Natural killer cell (primary cell): Measurements from ENCODE around the gene TMEM151A. TPM values are rescaled to one million over a fixed set of nuclear protein-coding genes. Genes with fewer than 3 reads are reported as not detected.
A peak's percentile ranks its signal among the peaks of the same experiment; 100 is the strongest.
"Not testable (repeated sequence)": the region's sequence is repeated elsewhere in the genome, so short reads cannot be mapped to it uniquely, and the experiment has no call there.

Experiments
- ATAC-seq, 3 donors: fragments of 150-1000 bp in 2 of 3; fragments of 200-7000 bp in 1 of 3; cut with Tn5 transposase; 1 replicate in 1 of 3; 2 replicates in 2 of 3; pipeline ENCODE4 v1.10.0; 2021; ENCODE audit warnings: mild to moderate bottlenecking in 2 of 3, moderate library complexity in 2 of 3
- DNase-seq, 2 donors: peaks; one replicate each; pipeline versions ENCODE4 v3.0.0 to v3.0.0-alpha.2; 2013 to 2021; ENCODE audit warnings: mixed read lengths in 1 of 2
- H3K27ac ChIP-seq: one replicate; pipeline ENCODE4 v1.5.1; 2013; ENCODE audit warnings: mild to moderate bottlenecking, low read length
- H3K27me3 ChIP-seq: one replicate; pipeline ENCODE4 v1.6.1; 2013; ENCODE audit warnings: low read length; ENCODE audit not compliant: control insufficient read depth, insufficient read depth
- H3K36me3 ChIP-seq: one replicate; pipeline ENCODE4 v1.6.1; 2013; ENCODE audit warnings: low read length; ENCODE audit not compliant: control insufficient read depth, insufficient read depth
- H3K4me1 ChIP-seq: one replicate; pipeline ENCODE4 v1.6.1; 2013; ENCODE audit warnings: low read length; ENCODE audit not compliant: control insufficient read depth, insufficient read depth
- H3K4me3 ChIP-seq: one replicate; pipeline ENCODE4 v1.5.1; 2013; ENCODE audit warnings: low read length
- H3K9me3 ChIP-seq: one replicate; pipeline ENCODE4 v1.6.1; 2013; ENCODE audit warnings: low read length; ENCODE audit not compliant: control insufficient read depth, insufficient read depth
- H3K27ac Mint-ChIP-seq, 2 donors: one replicate each; pipeline ENCODE4 v1.8.0; 2022; ENCODE audit warnings: mild to moderate bottlenecking in 2 of 2, mixed read lengths in 2 of 2, moderate library complexity in 1 of 2
- H3K27me3 Mint-ChIP-seq, 2 donors: one replicate each; pipeline ENCODE4 v1.8.0; 2022; ENCODE audit warnings: low read depth in 2 of 2, mixed read lengths in 2 of 2
- H3K36me3 Mint-ChIP-seq: one replicate; pipeline ENCODE4 v1.8.0; 2022; ENCODE audit warnings: mixed read lengths
- H3K4me1 Mint-ChIP-seq, 2 donors: one replicate each; pipeline ENCODE4 v1.8.0; 2022; ENCODE audit warnings: mixed read lengths in 2 of 2
- H3K4me3 Mint-ChIP-seq: one replicate; pipeline ENCODE4 v1.8.0; 2022; ENCODE audit warnings: mild to moderate bottlenecking, moderate library complexity, mixed read lengths
- H3K9me3 Mint-ChIP-seq, 2 donors: one replicate each; pipeline ENCODE4 v1.8.0; 2022; ENCODE audit warnings: mixed read lengths in 2 of 2
- WGBS: methylation state at CpG from one replicate; pipeline ENCODE4 v1.1.7; 2013; ENCODE audit warnings: missing lambda C conversion rate; ENCODE audit not compliant: insufficient coverage; 5-methylcytosine and 5-hydroxymethylcytosine counted together
- intact Hi-C: fragments of 100-400 bp; cut with micrococcal nuclease; formaldehyde crosslinking; loops from one replicate; pipeline ENCODE4 v1.14.2; 2022
- total RNA-seq, 4 donors: library from RNA; stranded (reverse); fragments of 120-200 nt in 1 of 4; gene quantifications; one replicate each; pipeline versions ENCODE4 v1.2.3 to v1.2.4, GENCODE V29; 2013 to 2022
- TF ChIP-seq, protein P1 (sequence below): fragments of 200-600 bp; IDR thresholded peaks from one replicate; pipeline ENCODE4 v1.8.0; 2022; ENCODE audit warnings: antibody characterized with exemption

Gene TMEM151A
- total RNA-seq, 3 donors from 2014 or later (not counting 1 experiment from before 2014, with no cell fraction given) = not detected

DNA sequence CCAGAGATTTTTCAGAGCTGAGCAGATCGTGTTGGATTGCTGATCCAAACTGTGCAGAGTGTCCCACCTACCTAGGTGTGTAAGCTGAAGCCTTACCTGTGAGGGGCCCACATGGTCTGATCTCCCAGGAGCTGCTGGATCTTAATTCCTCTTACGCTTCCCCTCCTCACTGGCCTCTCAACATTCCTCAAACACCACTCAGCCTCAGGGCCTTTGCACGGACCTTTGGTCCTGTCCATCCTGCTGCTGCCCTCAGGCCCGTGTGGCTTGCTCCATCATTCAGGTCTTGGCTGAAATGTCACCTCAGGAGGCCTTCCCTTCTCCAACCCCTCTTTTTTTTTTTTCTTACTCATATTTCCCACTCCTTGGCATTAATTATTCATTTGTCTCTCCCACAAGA, 44.4 kb upstream of the TMEM151A start:
- Mint-ChIP-seq H3K4me3 (no peak overlapping the region), H3K27me3 (no peaks in the 10 kb centered on the region), H3K27ac (peak overlapping the region in 1 of 2 donors; percentile 32), H3K36me3 (no peaks in the 10 kb centered on the region), H3K4me1 (peaks cover 0 to 8% of the 10 kb centered on the region in 2 donors), H3K9me3 (no peaks in the 10 kb centered on the region)
- intact Hi-C loops = no loop called here
- TF ChIP-seq, protein P1, sequence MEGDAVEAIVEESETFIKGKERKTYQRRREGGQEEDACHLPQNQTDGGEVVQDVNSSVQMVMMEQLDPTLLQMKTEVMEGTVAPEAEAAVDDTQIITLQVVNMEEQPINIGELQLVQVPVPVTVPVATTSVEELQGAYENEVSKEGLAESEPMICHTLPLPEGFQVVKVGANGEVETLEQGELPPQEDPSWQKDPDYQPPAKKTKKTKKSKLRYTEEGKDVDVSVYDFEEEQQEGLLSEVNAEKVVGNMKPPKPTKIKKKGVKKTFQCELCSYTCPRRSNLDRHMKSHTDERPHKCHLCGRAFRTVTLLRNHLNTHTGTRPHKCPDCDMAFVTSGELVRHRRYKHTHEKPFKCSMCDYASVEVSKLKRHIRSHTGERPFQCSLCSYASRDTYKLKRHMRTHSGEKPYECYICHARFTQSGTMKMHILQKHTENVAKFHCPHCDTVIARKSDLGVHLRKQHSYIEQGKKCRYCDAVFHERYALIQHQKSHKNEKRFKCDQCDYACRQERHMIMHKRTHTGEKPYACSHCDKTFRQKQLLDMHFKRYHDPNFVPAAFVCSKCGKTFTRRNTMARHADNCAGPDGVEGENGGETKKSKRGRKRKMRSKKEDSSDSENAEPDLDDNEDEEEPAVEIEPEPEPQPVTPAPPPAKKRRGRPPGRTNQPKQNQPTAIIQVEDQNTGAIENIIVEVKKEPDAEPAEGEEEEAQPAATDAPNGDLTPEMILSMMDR = no peak
- 94% methylated on average over 4 of the region's 4 CpGs for WGBS
- no peak overlapping the region for H3K27ac ChIP-seq
- no peaks in the 10 kb centered on the region for H3K4me1 ChIP-seq
- H3K27me3 ChIP-seq = no peaks in the 10 kb centered on the region
- no peak overlapping the region for H3K4me3 ChIP-seq
- no peaks in the 10 kb centered on the region for H3K9me3 ChIP-seq
- ATAC-seq = no peak
- no peak for DNase-seq
- H3K36me3 ChIP-seq = peaks cover 25% of the 10 kb centered on the region

DNA sequence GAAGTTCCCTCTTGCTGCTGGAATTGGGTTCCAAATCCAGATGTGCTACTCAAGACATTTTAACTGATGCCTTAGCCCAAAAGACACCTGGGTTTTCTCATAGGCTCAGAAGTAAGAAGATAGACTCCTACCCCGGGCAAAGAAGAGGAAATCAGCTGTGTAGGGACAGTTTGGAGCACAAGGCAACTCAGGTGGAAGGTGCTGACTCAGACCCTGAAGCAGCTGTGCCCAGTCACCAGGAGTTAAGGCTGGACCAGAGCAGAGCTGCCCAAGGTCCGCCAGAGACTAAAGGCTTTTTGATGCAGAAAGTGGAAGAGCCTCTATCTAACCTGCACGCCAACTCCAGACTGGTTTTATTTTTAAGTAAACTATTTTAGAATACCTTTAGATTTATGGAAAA, 43.9 kb upstream of the TMEM151A start:
- Histone ChIP-seq H3K27ac (no peak overlapping the region), H3K9me3 (no peaks in the 10 kb centered on the region), H3K4me3 (no peak overlapping the region), H3K4me1 (no peaks in the 10 kb centered on the region), H3K27me3 (no peaks in the 10 kb centered on the region), H3K36me3 (peaks cover 20% of the 10 kb centered on the region)
- H3K4me3 Mint-ChIP-seq = no peak overlapping the region
- DNase-seq = no peak
- H3K27me3 Mint-ChIP-seq = no peaks in the 10 kb centered on the region
- intact Hi-C loops = loop anchor here (2.0 kb wide), 1 partner anchor 15 kb away; no protein-coding TSS in a partner anchor
- no peaks in the 10 kb centered on the region for H3K36me3 Mint-ChIP-seq
- TF ChIP-seq, protein P1 = no peak
- whole genome bisulfite sequencing = 86% methylated on average over 2 of the region's 3 CpGs
- H3K9me3 Mint-ChIP-seq = no peaks in the 10 kb centered on the region
- H3K27ac Mint-ChIP-seq = peak overlapping the region in 1 of 2 donors; percentile 32
- no peak for ATAC-seq
- peaks cover 0 to 8% of the 10 kb centered on the region in 2 donors for H3K4me1 Mint-ChIP-seq

DNA sequence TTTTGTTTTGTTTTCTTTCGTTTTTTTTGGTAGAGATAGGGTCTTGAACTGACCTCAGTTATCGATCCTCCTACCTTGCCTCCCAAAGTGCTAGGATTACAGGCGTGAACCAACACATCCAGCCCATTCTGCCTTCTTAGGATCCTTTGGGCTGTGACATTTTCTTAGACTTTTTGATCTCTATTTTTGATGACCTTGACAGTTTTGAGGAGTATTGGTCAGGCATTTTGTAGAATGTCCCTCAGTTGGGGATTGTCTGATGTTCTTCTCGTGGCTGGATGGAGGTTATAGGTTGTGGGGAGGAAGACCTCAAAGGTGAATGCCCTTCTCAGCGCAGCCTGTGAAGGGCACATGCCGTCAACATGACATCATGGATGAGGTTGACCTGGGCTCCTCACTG, 42.8 kb upstream of the TMEM151A start:
- Histone ChIP-seq H3K27ac (no peak overlapping the region), H3K4me1 (no peaks in the 10 kb centered on the region), H3K4me3 (no peak overlapping the region), H3K9me3 (no peaks in the 10 kb centered on the region), H3K36me3 (peaks cover 11% of the 10 kb centered on the region), H3K27me3 (no peaks in the 10 kb centered on the region)
- TF ChIP-seq, protein P1 = no peak
- H3K36me3 Mint-ChIP-seq = no peaks in the 10 kb centered on the region
- H3K4me1 Mint-ChIP-seq = peaks cover 0 to 4% of the 10 kb centered on the region in 2 donors
- H3K9me3 Mint-ChIP-seq = no peaks in the 10 kb centered on the region
- H3K4me3 Mint-ChIP-seq = no peak overlapping the region
- no peak for DNase-seq
- H3K27ac Mint-ChIP-seq = peak overlapping the region; percentile 19 to 52
- ATAC-seq = no peak
- 91% methylated on average over 6 of the region's 6 CpGs for WGBS
- intact Hi-C loops = loop anchor here (2.0 kb wide), 1 partner anchor 16 kb away; no protein-coding TSS in a partner anchor
- H3K27me3 Mint-ChIP-seq = no peaks in the 10 kb centered on the region

DNA sequence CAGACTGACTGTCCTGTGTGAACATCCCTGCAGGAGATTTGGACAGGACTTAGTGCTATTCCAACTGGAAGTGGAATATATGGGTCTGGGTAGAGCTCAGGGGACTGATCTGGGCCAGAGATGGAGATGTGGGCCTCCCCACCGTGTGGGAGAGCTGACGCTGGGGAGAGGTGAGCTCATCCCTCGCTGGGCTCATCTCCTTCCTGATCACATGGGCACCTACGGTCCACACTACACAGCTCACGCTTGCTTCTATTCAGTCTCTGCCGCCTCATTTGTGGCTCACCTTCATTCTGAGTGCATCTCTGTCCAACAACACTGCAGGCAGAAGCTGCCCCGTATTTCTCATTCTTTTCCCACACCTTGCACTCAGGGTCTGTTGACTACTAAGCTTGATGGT, 39.9 kb upstream of the TMEM151A start:
- intact Hi-C loops = no loop called here
- Histone ChIP-seq H3K27me3 (no peaks in the 10 kb centered on the region), H3K9me3 (no peaks in the 10 kb centered on the region), H3K4me1 (peaks cover 7% of the 10 kb centered on the region), H3K4me3 (no peak overlapping the region), H3K27ac (no peak overlapping the region), H3K36me3 (peaks cover 4% of the 10 kb centered on the region)
- WGBS = 89% methylated on average over 6 of the region's 7 CpGs
- Mint-ChIP-seq H3K27me3 (no peaks in the 10 kb centered on the region), H3K9me3 (no peaks in the 10 kb centered on the region), H3K4me1 (peaks cover 8% of the 10 kb centered on the region in 2 donors), H3K27ac (peak overlapping the region in 1 of 2 donors; percentile 31), H3K36me3 (no peaks in the 10 kb centered on the region), H3K4me3 (no peak overlapping the region)
- TF ChIP-seq, protein P1 = no peak
- DNase-seq (no peak), ATAC-seq (no peak)

DNA sequence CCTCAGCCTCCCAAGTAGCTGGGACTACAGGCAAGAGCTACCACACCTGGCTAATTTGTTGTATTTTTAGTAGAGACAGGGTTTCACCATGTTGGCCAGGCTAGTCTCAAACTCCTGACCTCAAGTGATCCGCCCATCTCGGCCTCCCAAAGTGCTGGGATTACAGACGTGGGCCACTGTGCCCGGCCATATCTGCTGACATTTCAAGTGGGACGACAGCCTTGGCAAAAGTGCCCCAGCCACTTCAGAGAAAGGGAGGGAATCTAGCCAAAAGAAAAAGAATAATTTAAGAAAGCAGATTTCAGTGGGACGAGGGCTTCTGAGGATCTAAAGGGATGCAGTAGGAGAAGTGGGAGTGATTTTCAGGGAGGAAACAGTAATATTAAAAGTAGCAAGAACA, 38.6 kb upstream of the TMEM151A start:
- H3K4me3 ChIP-seq, H3K27me3 ChIP-seq, H3K9me3 ChIP-seq, H3K27me3 Mint-ChIP-seq, H3K27ac ChIP-seq, H3K36me3 ChIP-seq, DNase-seq, H3K36me3 Mint-ChIP-seq, H3K9me3 Mint-ChIP-seq, intact Hi-C loops, H3K4me3 Mint-ChIP-seq, ATAC-seq: not testable (repeated sequence)
- peaks cover 12% of the 10 kb centered on the region in 2 donors for H3K4me1 Mint-ChIP-seq
- WGBS = 94% methylated on average over 6 of the region's 6 CpGs
- peaks cover 13% of the 10 kb centered on the region for H3K4me1 ChIP-seq
- H3K27ac Mint-ChIP-seq = peak overlapping the region; percentile 20 to 67
